NT2/D1 (cell line): ENCODE data around the gene HSF2BP.
"Not testable (repeated sequence)": the region's sequence is repeated elsewhere in the genome, so short reads cannot be mapped to it uniquely, and the experiment has no call there.

Experiments used
- SUZ12 ChIP-seq: IDR thresholded peaks from 2 replicates; pipeline ENCODE4 v1.6.1; 2011; ENCODE audit not compliant: insufficient read length, insufficient read depth; ENCODE audit errors: extremely low read depth
- YY1 ChIP-seq: IDR thresholded peaks from 2 replicates; pipeline ENCODE4 v1.6.1; 2011; ENCODE audit not compliant: insufficient read length, insufficient read depth
- ZNF274 ChIP-seq: IDR thresholded peaks from 2 replicates; pipeline ENCODE4 v1.6.1; 2011; ENCODE audit warnings: mild to moderate bottlenecking, low read depth, low read length

DNA sequence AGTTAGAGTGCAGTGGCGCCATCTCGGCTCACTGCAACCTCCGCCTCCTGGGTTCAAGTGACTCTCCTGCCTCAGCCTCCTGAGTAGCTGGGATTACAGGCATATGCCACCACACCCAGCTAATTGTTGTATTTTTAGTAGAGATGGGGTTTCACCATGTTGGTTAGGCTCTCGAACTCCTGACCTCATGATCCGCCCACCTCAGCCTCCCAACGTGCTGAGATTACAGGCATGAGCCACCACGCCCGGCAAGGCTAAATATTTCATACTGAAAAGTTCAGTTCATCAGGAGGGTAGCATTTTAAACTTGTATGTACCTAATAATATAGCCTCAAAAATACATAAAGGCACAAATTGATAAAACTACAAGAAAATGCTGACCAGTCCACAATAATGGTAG is 63.5 kb downstream of the HSF2BP start:
- TF ChIP-seq SUZ12, ZNF274, YY1: not testable (repeated sequence)
